ENCODE measurements around the gene GTPBP10.
"Not testable (repeated sequence)": the region's sequence is repeated elsewhere in the genome, so short reads cannot be mapped to it uniquely, and the experiment has no call there.

The GTPBP10 gene

GRCh38 chr7:90346336-90347125 is at the start of gene GTPBP10:
Gene GTPBP10 (plus strand): TSS chr7:90346716. CDS start chr7:90346742, 26 bp downstream.
- peak; percentile 84 for DNase-seq

DNA sequence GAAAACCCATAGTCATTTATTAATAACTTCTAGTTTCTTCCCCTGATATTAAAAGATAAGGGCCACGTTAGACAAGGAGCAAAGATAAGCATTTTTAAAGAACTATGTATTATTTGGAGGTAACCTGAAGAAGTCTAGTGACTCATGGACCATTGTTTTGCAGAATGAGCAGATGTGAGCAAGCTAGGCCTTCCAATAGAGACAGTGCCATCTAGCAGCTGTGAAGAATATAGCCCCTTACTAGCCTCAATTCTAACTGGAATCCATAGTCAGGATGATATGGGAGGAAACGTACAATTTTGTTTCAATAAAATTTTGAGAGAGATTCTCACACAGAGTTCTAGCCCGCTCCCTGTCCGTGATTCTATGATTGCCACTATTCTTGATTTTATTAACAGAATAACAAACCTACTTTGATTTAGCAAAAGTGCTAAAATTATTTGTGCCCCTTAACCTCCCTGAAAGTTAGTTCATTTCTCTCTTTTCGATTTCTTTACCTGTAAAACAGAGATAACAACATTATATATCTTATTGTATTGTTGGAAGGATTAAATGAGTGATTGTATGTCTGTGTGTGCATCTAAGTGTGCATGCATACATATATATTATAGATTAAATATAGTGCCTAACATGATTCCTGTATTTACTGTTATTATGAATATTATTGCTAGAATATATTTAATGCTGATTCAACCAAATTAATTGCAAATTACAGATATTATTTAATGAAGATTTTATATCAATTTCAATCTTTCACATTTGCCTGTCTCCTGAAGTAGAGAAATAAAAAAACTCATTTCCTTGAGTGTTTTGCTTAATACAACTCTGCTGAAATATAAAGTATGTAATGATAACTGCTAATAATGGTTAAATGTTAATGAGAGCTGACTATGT is 48.1 kb upstream of the GTPBP10 start:
- DNase-seq = peak; percentile 15

DNA sequence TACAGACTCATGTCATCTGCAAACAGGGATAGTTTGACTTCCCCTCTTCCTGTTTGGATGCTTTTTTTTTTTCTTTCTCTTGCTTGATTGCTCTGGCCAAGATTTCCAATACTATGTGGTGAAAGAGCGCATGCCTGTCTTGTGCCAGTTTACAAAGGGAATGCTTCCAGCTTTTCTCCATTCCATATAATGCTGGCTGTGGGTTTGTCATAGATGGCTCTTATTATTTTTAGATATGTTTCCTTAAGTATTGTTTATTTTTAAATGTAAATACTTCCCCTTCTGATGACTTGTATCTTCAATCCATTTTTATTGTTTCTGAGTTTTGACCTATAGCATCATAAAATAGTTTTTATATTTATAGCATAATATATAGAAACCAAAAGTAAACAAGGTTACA is 43.3 kb upstream of the GTPBP10 start:
- DNase-seq = no peak

- no peak for DNase-seq
Observed at GRCh38 chr7:90309872-90310271, 36.6 kb upstream of the GTPBP10 start.

- no peak for DNase-seq
Observed at GRCh38 chr7:90311175-90311574, 35.3 kb upstream of the GTPBP10 start.

- no peak for DNase-seq
Observed at GRCh38 chr7:90312745-90313144, 33.8 kb upstream of the GTPBP10 start.

- no peak for DNase-seq
Observed at GRCh38 chr7:90313907-90314306, 32.6 kb upstream of the GTPBP10 start.

DNA sequence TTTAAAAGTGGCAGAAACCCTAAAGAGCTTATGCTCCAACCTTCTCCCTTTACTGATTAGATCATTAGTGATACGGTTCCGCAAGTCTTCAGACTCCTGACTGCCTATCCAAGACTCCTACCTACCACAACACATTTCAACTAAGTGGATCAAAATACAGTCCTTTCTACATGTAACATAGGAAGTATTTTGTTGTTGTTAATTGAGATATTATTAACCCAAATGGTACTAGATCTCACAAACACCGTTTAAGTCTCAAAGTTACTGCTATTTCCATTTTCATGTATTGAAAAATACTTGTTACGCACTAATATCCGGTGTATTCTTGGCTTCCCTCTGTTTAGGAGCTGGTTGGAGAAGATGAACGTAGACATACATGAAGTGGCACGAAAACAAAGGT is 26.5 kb upstream of the GTPBP10 start:
- DNase-seq = no peak

DNA sequence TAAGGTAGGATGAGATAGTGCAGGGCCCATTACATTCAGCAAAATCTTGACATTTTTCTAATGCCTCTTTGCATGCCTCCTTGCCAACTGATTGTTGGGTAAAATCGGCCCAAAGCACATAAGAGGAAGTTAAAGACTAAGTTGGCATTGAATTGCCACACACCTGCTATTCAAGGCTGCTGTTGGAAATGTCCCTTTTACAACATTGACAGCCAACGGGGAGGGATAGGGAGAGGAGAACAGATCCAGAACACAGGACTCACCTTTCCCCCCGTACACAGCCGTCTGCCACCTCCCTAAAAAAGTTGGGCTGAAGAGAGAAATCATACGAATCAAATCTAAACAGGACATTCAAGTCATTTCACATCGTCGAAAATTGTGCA is 26.1 kb upstream of the GTPBP10 start:
- no peak for DNase-seq

GRCh38 chr7:90320801-90321494 is 25.6 kb upstream of the GTPBP10 start, which contains the start of gene FAM237B:
Gene FAM237B (minus strand): TSS chr7:90321304. CDS start chr7:90319748, 1,556 bp downstream.
- DNase-seq = no peak

GRCh38 chr7:90322837-90323236 is 23.7 kb upstream of the GTPBP10 start:
- no peak for DNase-seq

GRCh38 chr7:90326500-90326899 is 20.0 kb upstream of the GTPBP10 start:
- DNase-seq = no peak

DNA sequence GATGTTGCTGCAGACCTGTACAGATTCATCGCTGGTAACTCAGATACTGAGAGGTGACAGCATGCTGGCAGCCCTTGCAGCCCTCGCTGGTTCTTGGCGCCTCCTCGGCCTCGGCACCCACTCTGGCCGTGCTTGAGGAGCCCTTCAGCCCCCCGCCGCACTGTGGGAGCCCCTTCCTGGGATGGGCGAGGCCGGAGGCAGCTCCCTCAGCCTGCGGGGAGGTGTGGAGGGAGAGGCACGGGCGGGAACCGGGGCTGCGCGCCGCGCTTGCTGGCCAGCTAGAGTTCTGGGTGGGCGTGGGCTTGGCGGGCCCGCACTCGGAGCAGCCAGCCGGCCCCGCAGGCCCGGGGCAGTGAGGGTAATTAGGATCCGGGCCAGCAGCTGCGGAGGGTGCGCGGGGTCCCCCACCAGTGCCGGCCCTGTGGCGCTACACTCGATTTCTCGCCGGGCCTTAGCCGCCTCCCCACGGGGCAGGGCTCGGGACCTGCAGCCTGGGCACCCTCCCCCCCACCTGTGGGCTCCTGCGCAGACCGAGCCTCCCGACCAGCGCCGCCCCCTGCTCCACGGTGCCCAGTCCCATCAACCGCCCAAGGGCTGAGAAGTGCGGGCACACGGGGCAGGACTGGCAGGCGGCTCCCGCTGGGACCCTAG is 12.2 kb upstream of the GTPBP10 start:
- no peak for DNase-seq

GRCh38 chr7:90334926-90335325 is 11.6 kb upstream of the GTPBP10 start:
- not testable (repeated sequence) for DNase-seq

- no peak for DNase-seq
Observed at GRCh38 chr7:90337106-90337505, 9.4 kb upstream of the GTPBP10 start.

- DNase-seq = no peak
Observed at GRCh38 chr7:90345016-90345415, 1.5 kb upstream of the GTPBP10 start.

DNA sequence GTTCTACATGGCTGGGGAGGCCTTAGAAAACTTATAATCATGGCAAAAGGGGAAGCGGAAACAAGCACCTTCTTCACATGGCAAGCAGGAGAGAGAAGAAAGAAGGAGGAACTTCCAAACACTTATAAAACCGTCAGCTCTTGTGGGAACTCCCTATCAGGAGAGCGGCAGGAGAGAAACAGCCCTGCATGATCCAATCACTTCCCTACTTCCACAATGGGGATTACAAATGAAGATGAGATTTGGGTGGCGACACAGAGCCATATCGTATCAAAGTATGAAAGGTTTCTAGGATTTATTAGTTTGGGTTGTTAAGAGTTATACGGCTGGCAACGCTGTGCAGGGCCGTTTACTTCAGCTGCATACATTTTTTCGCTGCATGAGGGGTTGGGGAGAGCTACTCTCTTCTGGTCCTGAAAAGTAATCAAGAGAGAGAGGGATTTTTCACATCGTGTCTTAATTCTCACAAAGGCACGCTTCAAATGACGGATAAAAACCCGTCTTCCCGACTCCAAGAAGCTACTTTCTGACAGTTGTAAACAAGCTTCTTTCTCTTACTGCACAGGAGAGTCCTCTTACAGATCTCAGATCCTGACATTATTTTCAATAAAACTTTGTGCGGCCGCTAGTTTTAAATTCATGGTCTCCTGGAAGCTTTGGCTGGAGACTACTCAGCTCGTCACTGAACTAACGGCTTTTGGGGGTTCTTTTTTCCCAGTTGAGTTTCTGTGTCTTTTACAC is 751 bp upstream of the GTPBP10 start:
- DNase-seq = no peak

- DNase-seq = no peak
Observed at GRCh38 chr7:90347759-90348158, 1.2 kb downstream of the GTPBP10 start.

GRCh38 chr7:90349305-90349704 is 2.8 kb downstream of the GTPBP10 start:
- DNase-seq = no peak

DNA sequence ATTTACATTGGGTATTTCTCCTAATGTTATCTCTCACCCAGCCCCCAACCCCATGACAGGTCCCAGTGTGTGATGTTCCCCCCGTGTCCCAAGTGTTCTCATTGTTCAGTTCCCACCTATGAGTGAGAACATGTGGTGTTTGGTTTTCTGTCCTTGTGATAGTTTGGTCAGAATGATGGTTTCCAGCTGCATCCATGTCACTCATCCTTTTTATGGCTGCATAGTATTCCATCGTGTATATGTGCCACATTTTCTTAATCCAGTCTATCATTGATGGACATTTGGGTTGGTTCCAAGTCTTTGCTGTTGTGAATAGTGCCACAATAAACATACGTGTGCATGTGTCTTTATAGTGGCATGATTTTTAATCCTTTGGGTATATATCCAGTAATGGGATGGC is 3.5 kb downstream of the GTPBP10 start:
- DNase-seq = not testable (repeated sequence)

DNA sequence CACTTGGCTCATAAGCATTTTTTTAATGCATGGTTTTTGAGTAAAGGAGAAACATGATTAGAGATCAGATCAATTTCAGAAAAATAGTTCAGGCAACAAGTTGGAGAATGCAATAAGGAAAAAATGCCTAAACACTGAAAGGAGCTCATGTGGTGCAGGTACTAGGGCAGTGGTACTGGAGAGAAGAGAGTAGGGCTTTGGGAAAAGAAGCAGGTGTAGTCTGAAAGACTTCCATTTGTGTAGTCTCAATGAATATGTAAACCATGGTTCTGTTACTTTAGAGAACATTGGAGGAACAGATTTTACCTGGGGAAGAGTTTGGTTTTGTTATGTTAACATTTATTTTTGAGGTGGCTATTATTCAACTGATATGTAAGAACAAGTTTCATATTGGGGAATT is 5.5 kb downstream of the GTPBP10 start:
- DNase-seq = no peak

DNA sequence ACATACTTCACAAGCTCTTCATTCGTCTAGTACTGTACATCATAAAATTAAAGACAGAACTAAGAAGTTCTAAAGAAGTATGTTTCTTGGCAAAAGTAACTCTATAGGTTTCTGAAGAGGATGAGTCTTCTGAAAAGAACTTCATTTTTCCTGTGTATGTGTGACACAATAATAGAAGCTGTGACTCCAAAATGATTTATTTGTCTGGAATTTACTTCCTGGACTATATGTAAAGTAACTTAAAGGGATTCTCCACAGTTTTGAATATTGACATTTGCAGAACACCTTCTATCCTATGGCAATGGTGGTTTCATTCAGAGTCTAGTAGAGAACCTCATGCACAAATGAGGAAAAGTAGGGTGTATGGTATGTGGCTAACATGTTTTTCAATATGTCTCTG is 36.9 kb downstream of the GTPBP10 start:
- DNase-seq = no peak

All from DMS153 (cell line).